Measurements from ENCODE around the gene SLC25A26. TPM values are rescaled to one million over a fixed set of nuclear protein-coding genes. Genes with fewer than 3 reads are reported as not detected.

SLC25A26 gene
- total RNA-seq, 1 donor from 2014 or later, result 13.1 TPM

DNA sequence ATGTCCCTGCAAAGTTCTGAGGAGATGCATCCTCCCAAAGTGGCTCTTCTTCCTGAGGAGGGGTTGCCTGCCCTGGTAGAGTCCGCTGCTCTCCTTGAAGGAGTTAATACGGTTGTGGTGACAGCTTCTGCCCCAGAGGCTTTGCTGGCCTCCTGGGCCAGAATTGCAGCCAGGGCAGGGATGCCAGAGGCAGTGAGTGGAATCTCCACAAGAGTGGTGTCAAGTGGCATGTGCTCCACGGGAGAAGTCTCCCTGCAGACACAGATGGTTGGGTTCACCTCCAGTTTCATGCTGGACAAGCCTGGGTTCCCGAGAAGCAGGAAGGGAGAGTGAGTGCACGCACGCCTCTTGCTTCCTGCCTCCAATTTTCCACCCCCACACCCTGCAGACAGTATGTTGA lies 105.5 kb downstream of the SLC25A26 start:
- TF ChIP-seq, protein P1, sequence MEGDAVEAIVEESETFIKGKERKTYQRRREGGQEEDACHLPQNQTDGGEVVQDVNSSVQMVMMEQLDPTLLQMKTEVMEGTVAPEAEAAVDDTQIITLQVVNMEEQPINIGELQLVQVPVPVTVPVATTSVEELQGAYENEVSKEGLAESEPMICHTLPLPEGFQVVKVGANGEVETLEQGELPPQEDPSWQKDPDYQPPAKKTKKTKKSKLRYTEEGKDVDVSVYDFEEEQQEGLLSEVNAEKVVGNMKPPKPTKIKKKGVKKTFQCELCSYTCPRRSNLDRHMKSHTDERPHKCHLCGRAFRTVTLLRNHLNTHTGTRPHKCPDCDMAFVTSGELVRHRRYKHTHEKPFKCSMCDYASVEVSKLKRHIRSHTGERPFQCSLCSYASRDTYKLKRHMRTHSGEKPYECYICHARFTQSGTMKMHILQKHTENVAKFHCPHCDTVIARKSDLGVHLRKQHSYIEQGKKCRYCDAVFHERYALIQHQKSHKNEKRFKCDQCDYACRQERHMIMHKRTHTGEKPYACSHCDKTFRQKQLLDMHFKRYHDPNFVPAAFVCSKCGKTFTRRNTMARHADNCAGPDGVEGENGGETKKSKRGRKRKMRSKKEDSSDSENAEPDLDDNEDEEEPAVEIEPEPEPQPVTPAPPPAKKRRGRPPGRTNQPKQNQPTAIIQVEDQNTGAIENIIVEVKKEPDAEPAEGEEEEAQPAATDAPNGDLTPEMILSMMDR (IDR thresholded peaks at IDR 0.05), result no peak
- DNase-seq (ENCODE audit: low spot score), result no peak
- Mint-ChIP-seq H3K36me3 (ENCODE audit: low read depth) (no peaks in the 10 kb centered on the region), H3K27me3 (ENCODE audit: low read depth) (no peaks in the 10 kb centered on the region), H3K27ac (ENCODE audit: unreplicated experiment) (no peak overlapping the region), H3K9me3 (ENCODE audit: low read depth) (peaks cover 5% of the 10 kb centered on the region), H3K4me1 (ENCODE audit: low read depth) (peaks cover 33% of the 10 kb centered on the region), H3K4me3 (ENCODE audit: unreplicated experiment) (no peak overlapping the region)

DNA sequence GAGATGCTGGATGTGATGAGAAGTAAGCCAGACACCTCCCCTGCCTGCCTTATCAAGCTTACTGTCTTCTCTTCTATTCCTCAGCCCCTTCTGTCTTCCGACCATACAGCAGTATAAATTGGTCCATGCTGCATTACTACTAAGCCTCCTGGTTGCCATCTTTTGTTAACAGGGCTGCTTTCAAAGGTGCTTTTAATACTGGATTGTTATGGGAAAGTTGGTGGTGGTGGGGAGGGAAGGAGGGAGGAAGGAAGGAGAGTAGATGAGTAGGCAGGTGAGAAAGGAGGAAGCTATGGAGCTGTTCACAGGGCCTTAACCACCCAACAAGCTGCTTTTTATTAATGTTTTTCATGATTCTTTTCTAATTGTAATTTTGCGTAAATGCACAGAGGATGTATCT lies 114.9 kb downstream of the SLC25A26 start:
- peaks cover 49% of the 10 kb centered on the region for H3K4me1 Mint-ChIP-seq (ENCODE audit: low read depth)
- no peak for DNase-seq (ENCODE audit: low spot score)
- no peak overlapping the region for H3K27ac Mint-ChIP-seq (ENCODE audit: unreplicated experiment)
- H3K36me3 Mint-ChIP-seq (ENCODE audit: low read depth), result no peaks in the 10 kb centered on the region
- no peaks in the 10 kb centered on the region for H3K27me3 Mint-ChIP-seq (ENCODE audit: low read depth)
- TF ChIP-seq, protein P1 (IDR thresholded peaks at IDR 0.05), result no peak
- H3K9me3 Mint-ChIP-seq (ENCODE audit: low read depth), result peaks cover 4% of the 10 kb centered on the region
- no peak overlapping the region for H3K4me3 Mint-ChIP-seq (ENCODE audit: unreplicated experiment)

DNA sequence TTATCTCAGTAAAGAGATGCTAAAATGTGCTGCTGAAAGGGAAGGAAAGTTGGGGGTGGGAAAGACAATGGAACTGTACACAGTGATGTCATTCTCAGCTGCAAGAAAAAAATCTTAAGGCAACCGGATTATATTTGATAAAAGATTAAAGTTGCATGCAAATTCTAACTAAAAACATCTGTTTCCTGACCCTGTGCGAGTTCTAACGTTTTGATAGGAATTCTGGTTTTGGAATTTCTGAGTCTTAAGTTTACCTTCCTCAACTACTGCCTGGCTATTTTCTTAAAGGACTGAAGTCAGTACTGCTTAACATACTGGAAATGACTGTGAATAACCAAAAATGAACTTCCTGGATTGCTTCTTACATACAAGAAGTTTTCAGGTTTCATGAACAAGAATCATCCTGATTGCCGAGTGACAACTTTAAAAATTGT lies 115.5 kb downstream of the SLC25A26 start:
- TF ChIP-seq, protein P1 (IDR thresholded peaks at IDR 0.05), result no peak
- Mint-ChIP-seq H3K4me3 (ENCODE audit: unreplicated experiment) (no peak overlapping the region), H3K9me3 (ENCODE audit: low read depth) (peaks cover 4% of the 10 kb centered on the region), H3K27ac (ENCODE audit: unreplicated experiment) (peak overlapping the region; percentile 64), H3K27me3 (ENCODE audit: low read depth) (no peaks in the 10 kb centered on the region), H3K4me1 (ENCODE audit: low read depth) (peaks cover 48% of the 10 kb centered on the region), H3K36me3 (ENCODE audit: low read depth) (no peaks in the 10 kb centered on the region)
- no peak for DNase-seq (ENCODE audit: low spot score)

DNA sequence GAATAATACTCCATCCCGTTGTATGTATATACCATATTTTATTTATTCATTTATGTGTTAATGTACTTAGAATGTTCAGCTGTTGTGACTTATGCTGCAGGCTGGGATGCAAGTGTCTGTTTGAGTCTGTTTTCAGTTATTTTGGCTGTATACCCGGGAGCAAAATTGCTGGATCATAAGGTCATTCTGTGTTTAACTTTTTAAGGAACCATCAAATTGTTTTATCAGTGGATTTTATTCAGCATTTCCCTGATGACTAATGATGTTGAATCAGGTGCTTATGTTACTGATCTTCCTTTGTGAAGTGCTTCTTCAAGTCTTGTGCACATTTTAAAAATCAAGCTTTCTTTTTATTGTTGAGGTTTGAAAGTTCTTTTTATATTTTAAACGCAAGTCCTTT lies 118.1 kb downstream of the SLC25A26 start:
- no peaks in the 10 kb centered on the region for H3K9me3 Mint-ChIP-seq (ENCODE audit: low read depth)
- H3K4me1 Mint-ChIP-seq (ENCODE audit: low read depth), result peaks cover 41% of the 10 kb centered on the region
- TF ChIP-seq, protein P1 (IDR thresholded peaks at IDR 0.05), result no peak
- no peak overlapping the region for H3K4me3 Mint-ChIP-seq (ENCODE audit: unreplicated experiment)
- no peak overlapping the region for H3K27ac Mint-ChIP-seq (ENCODE audit: unreplicated experiment)
- no peaks in the 10 kb centered on the region for H3K27me3 Mint-ChIP-seq (ENCODE audit: low read depth)
- H3K36me3 Mint-ChIP-seq (ENCODE audit: low read depth), result no peaks in the 10 kb centered on the region
- no peak for DNase-seq (ENCODE audit: low spot score)

DNA sequence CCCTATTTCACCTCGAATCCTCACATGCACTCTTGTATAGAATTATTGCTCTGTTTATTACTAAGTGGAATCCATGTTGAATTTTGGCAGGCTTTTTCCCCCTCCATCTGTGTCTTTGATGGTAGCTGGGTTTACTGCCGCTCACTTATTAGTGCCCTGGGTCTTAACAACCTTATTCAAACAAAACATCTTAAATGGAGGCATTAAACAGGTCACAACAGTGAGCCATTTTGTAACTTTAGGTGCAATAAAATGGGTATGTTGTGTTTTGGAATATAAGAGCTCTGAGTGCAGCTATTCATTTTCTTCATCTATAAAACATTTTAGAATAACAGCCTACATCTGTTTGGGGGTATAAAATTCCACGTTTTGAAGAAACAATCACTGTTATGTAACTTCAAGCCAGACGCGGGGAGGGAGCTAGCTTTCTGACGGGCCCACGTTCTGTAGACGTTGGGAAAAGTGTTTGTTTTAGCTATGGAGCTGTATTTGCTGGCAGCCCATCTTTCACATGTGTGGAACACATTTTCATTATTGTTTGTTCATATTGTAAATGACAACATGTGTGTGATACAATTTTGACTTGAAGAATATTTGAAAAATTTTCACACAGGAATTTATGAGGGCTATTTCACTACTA lies 122.0 kb downstream of the SLC25A26 start:
- peaks cover 5% of the 10 kb centered on the region for H3K9me3 Mint-ChIP-seq (ENCODE audit: low read depth)
- H3K27me3 Mint-ChIP-seq (ENCODE audit: low read depth), result no peaks in the 10 kb centered on the region
- TF ChIP-seq, protein P1 (IDR thresholded peaks at IDR 0.05), result no peak
- no peak for DNase-seq (ENCODE audit: low spot score)
- peaks cover 6% of the 10 kb centered on the region for H3K36me3 Mint-ChIP-seq (ENCODE audit: low read depth)
- H3K27ac Mint-ChIP-seq (ENCODE audit: unreplicated experiment), result no peak overlapping the region
- no peak overlapping the region for H3K4me3 Mint-ChIP-seq (ENCODE audit: unreplicated experiment)
- peaks cover 33% of the 10 kb centered on the region for H3K4me1 Mint-ChIP-seq (ENCODE audit: low read depth)
